Esophagus muscularis mucosa (tissue), 4 donors: Measurements from ENCODE around the gene P2RX7.

Experiments
- EP300 ChIP-seq: sonication (generic); formaldehyde crosslinking; IDR thresholded peaks from one replicate; pipeline ENCODE4 v1.6.1; 2017; ENCODE audit warnings: antibody characterized with exemption
- POLR2A ChIP-seq: fragments of 450-650 bp; IDR thresholded peaks from one replicate; pipeline ENCODE4 v1.6.1; 2017; ENCODE audit warnings: antibody characterized with exemption, moderate library complexity, mild to moderate bottlenecking, low read depth
- POLR2AphosphoS5 ChIP-seq, 2 donors: sonication (generic); formaldehyde crosslinking; IDR thresholded peaks; one replicate each; pipeline ENCODE4 v1.6.1; 2017; ENCODE audit warnings: antibody characterized with exemption in 2 of 2
- TF ChIP-seq, protein P1 (sequence below), 3 experiments: fragments of 200-600 bp in 2 of 3; fragments of 450-650 bp in 1 of 3; sonication (generic) in 2 of 3; IDR thresholded peaks; one replicate each; pipeline ENCODE4 v1.5.1; 2017 to 2019; ENCODE audit warnings: antibody characterized with exemption in 3 of 3, mild to moderate bottlenecking in 2 of 3, moderate library complexity in 1 of 3

GRCh38 chr12:121222847-121223246 lies 90.2 kb downstream of the P2RX7 start:
- TF ChIP-seq POLR2A = no peak
- TF ChIP-seq, protein P1, sequence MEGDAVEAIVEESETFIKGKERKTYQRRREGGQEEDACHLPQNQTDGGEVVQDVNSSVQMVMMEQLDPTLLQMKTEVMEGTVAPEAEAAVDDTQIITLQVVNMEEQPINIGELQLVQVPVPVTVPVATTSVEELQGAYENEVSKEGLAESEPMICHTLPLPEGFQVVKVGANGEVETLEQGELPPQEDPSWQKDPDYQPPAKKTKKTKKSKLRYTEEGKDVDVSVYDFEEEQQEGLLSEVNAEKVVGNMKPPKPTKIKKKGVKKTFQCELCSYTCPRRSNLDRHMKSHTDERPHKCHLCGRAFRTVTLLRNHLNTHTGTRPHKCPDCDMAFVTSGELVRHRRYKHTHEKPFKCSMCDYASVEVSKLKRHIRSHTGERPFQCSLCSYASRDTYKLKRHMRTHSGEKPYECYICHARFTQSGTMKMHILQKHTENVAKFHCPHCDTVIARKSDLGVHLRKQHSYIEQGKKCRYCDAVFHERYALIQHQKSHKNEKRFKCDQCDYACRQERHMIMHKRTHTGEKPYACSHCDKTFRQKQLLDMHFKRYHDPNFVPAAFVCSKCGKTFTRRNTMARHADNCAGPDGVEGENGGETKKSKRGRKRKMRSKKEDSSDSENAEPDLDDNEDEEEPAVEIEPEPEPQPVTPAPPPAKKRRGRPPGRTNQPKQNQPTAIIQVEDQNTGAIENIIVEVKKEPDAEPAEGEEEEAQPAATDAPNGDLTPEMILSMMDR (IDR thresholded peaks at IDR 0.05) = no peak
- no peak for TF ChIP-seq POLR2AphosphoS5 (IDR thresholded peaks at IDR 0.05)
- no peak for TF ChIP-seq EP300
